ENCODE data around the gene PIAS4. TPM values are rescaled to one million over a fixed set of nuclear protein-coding genes. Genes with fewer than 3 reads are reported as not detected.

Gene PIAS4
- total RNA-seq, 1 experiment from 2014 or later, result 45.7 TPM

- Mint-ChIP-seq H3K9me3 (ENCODE audit: unreplicated experiment) (no peaks in the 10 kb centered on the region), H3K36me3 (ENCODE audit: insufficient read depth, unreplicated experiment) (peaks cover 15% of the 10 kb centered on the region), H3K27ac (ENCODE audit: unreplicated experiment) (no peak overlapping the region), H3K4me1 (ENCODE audit: low read depth, unreplicated experiment) (no peaks in the 10 kb centered on the region), H3K4me3 (ENCODE audit: unreplicated experiment) (no peak overlapping the region), H3K27me3 (ENCODE audit: insufficient read depth, unreplicated experiment) (no peaks in the 10 kb centered on the region)
- intact Hi-C loops (cut with micrococcal nuclease; ENCODE audit: unreplicated experiment), result no loop called here
- Histone ChIP-seq H3K36me3 (ENCODE audit: control insufficient read depth, insufficient read depth, low read length) (no peaks in the 10 kb centered on the region), H3K4me3 (ENCODE audit: low read depth, low read length) (no peak overlapping the region), H3K9me3 (no peaks in the 10 kb centered on the region), H3K27me3 (replicated peaks; ENCODE audit: control insufficient read depth, insufficient read depth, low read length) (no peaks in the 10 kb centered on the region), H3K4me1 (peaks cover 14% of the 10 kb centered on the region)
- DNase-seq, result no peak
- ChIA-PET CTCF (no interaction called here), POLR2A (no interaction called here)
- no peak for TF ChIP-seq CTCF (IDR thresholded peaks at IDR 0.05; ENCODE audit: insufficient read depth in 1 of 2, low read depth in 1 of 2, low read length in 1 of 2, severe bottlenecking in 1 of 2, unreplicated experiment in 1 of 2)
- BruUV-seq (replicated peaks), result no TSS peak
Measured at GRCh38 chr19:4080473-4080872, 72.9 kb downstream of the PIAS4 start.

- H3K36me3 Mint-ChIP-seq (ENCODE audit: insufficient read depth, unreplicated experiment), result peaks cover 21% of the 10 kb centered on the region
- H3K4me3 Mint-ChIP-seq (ENCODE audit: unreplicated experiment), result no peak overlapping the region
- no peaks in the 10 kb centered on the region for H3K4me1 Mint-ChIP-seq (ENCODE audit: low read depth, unreplicated experiment)
- no peak for DNase-seq
- no peaks in the 10 kb centered on the region for H3K27me3 Mint-ChIP-seq (ENCODE audit: insufficient read depth, unreplicated experiment)
- Histone ChIP-seq H3K4me1 (peaks cover 19% of the 10 kb centered on the region), H3K9me3 (no peaks in the 10 kb centered on the region), H3K36me3 (ENCODE audit: control insufficient read depth, insufficient read depth, low read length) (no peaks in the 10 kb centered on the region), H3K27me3 (replicated peaks; ENCODE audit: control insufficient read depth, insufficient read depth, low read length) (no peaks in the 10 kb centered on the region), H3K4me3 (ENCODE audit: low read depth, low read length) (no peak overlapping the region)
- BruUV-seq (replicated peaks), result no TSS peak
- TF ChIP-seq CTCF (IDR thresholded peaks at IDR 0.05; ENCODE audit: insufficient read depth in 1 of 2, low read depth in 1 of 2, low read length in 1 of 2, severe bottlenecking in 1 of 2, unreplicated experiment in 1 of 2), result no peak
- CTCF ChIA-PET, result interaction anchor here (0.6 kb wide), 1 partner anchor 168 kb away, joined by 3 read pairs; no protein-coding TSS in a partner anchor
- intact Hi-C loops (cut with micrococcal nuclease; ENCODE audit: unreplicated experiment), result no loop called here
- no peak overlapping the region for H3K27ac Mint-ChIP-seq (ENCODE audit: unreplicated experiment)
- H3K9me3 Mint-ChIP-seq (ENCODE audit: unreplicated experiment), result no peaks in the 10 kb centered on the region
- POLR2A ChIA-PET, result no interaction called here
Measured at GRCh38 chr19:4081441-4082129, 74.0 kb downstream of the PIAS4 start.

- Mint-ChIP-seq H3K27me3 (ENCODE audit: insufficient read depth, unreplicated experiment) (no peaks in the 10 kb centered on the region), H3K27ac (ENCODE audit: unreplicated experiment) (no peak overlapping the region), H3K36me3 (ENCODE audit: insufficient read depth, unreplicated experiment) (peaks cover 24% of the 10 kb centered on the region), H3K9me3 (ENCODE audit: unreplicated experiment) (no peaks in the 10 kb centered on the region), H3K4me3 (ENCODE audit: unreplicated experiment) (no peak overlapping the region), H3K4me1 (ENCODE audit: low read depth, unreplicated experiment) (no peaks in the 10 kb centered on the region)
- Histone ChIP-seq H3K27me3 (replicated peaks; ENCODE audit: control insufficient read depth, insufficient read depth, low read length) (no peaks in the 10 kb centered on the region), H3K36me3 (ENCODE audit: control insufficient read depth, insufficient read depth, low read length) (no peaks in the 10 kb centered on the region), H3K4me1 (peaks cover 19% of the 10 kb centered on the region), H3K9me3 (no peaks in the 10 kb centered on the region), H3K4me3 (ENCODE audit: low read depth, low read length) (no peak overlapping the region)
- intact Hi-C loops (cut with micrococcal nuclease; ENCODE audit: unreplicated experiment), result no loop called here
- ChIA-PET POLR2A (no interaction called here), CTCF (interaction anchor here (0.6 kb wide), 1 partner anchor 167 kb away, joined by 3 read pairs; no protein-coding TSS in a partner anchor)
- DNase-seq, result no peak
- BruUV-seq (replicated peaks), result no TSS peak
- no peak for TF ChIP-seq CTCF (IDR thresholded peaks at IDR 0.05; ENCODE audit: insufficient read depth in 1 of 2, low read depth in 1 of 2, low read length in 1 of 2, severe bottlenecking in 1 of 2, unreplicated experiment in 1 of 2)
Measured at GRCh38 chr19:4082172-4082571, 74.6 kb downstream of the PIAS4 start.

Data from Caco-2 (cell line).